Measurements from ENCODE around the gene PRR36. TPM values are rescaled to one million over a fixed set of nuclear protein-coding genes. Genes with fewer than 3 reads are reported as not detected.

Gene PRR36
- total RNA-seq, 4 donors from 2014 or later = 0.52 TPM; not detected in 3

- 6% methylated on average over 33 of the region's 33 CpGs for WGBS
- H3K4me3 ChIP-seq = peak overlapping the region; percentile 11 to 40 (median 32)
- no peaks in the 10 kb centered on the region for H3K9me3 ChIP-seq
- TF ChIP-seq CTCF (IDR thresholded peaks at IDR 0.05) (no peak), POLR2A (IDR thresholded peaks at IDR 0.05; ENCODE audit: low read depth) (no peak), POLR2AphosphoS5 (IDR thresholded peaks at IDR 0.05) (peak in 1 of 2 donors; percentile 10)
- H3K27me3 ChIP-seq = peaks cover 3 to 74% (median 34%) of the 10 kb centered on the region in 4 donors
- H3K36me3 ChIP-seq = no peaks in the 10 kb centered on the region
- H3K4me1 ChIP-seq = peaks cover 34 to 71% (median 60%) of the 10 kb centered on the region in 4 donors
- DNase-seq (ENCODE audit: extremely low spot score) = no peak
- H3K27ac ChIP-seq (replicated peaks in 1 of 4) = peak overlapping the region in 3 of 4 donors; percentile 2 to 57 (median 53)
- intact Hi-C loops (cut with DNase I) = no loop called here
Observed at GRCh38 chr19:7871437-7872305, 2.5 kb downstream of the PRR36 start.

DNA sequence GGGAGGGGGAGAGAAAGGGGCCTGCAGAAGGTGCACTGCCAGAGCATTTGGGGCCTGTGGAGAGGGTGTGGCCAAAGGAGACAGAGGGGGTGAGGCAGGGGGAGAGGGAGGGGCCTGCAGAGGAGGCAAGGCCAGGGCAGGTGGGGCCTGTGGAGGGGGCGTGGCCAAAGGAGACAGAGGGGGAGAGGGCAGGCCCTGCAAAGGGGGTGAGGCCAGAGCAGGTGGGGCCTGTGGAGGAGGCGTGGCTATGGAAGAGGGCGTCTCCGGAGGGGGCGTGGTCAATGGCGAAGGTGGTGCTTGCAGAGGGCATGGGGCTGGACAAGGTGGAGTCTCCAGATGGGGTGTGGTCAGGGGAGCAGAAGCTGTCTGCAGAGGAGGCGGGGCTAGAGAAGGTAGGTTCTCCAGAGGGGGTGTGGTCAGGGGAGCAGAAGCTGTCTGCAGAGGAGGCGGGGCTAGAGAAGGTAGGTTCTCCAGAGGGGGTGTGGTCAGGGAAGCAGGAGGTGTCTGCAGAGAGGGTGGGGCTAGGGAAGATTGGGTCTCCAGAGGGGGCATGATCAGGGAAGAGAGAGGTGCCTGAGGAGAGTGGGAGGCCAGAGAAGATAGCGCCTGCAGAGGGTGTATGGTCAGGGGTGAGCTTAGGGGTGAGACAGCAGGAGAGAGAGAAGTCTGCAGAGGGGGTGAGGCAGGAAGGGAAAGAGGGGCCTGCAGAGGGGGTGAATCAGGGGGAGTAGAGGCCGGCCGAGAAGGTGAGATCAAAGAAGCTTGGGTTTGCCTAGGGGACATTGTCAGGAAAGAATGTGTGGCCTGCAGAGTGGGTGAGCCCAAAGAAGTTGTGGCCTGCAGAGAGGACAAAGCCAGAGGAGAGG lies 3.4 kb downstream of the PRR36 start:
- Histone ChIP-seq H3K4me3 (peak overlapping the region in 2 of 4 donors; percentile 29 to 40), H3K27ac (replicated peaks in 1 of 4) (peak overlapping the region in 3 of 4 donors; percentile 2 to 57 (median 26)), H3K4me1 (peaks cover 34 to 71% (median 60%) of the 10 kb centered on the region in 4 donors), H3K36me3 (no peaks in the 10 kb centered on the region), H3K27me3 (peaks cover 3 to 73% (median 34%) of the 10 kb centered on the region in 4 donors), H3K9me3 (no peaks in the 10 kb centered on the region)
- intact Hi-C loops (cut with DNase I) = no loop called here
- TF ChIP-seq POLR2A (IDR thresholded peaks at IDR 0.05; ENCODE audit: low read depth) = no peak
- DNase-seq (ENCODE audit: extremely low spot score) = no peak
- 55% methylated on average over 11 of the region's 11 CpGs for WGBS

GRCh38 chr19:7869910-7870511 lies 4.2 kb downstream of the PRR36 start:
- peaks cover 34 to 71% (median 60%) of the 10 kb centered on the region in 4 donors for H3K4me1 ChIP-seq
- DNase-seq (ENCODE audit: extremely low spot score) = no peak

GRCh38 chr19:7869453-7869909 lies 4.7 kb downstream of the PRR36 start:
- no peak for DNase-seq (ENCODE audit: extremely low spot score)
- intact Hi-C loops (cut with DNase I) = no loop called here

More at GRCh38 chr19:7869910-7870511, 4.2 kb downstream of the PRR36 start:
- no peak for TF ChIP-seq POLR2A (IDR thresholded peaks at IDR 0.05; ENCODE audit: low read depth)
- TF ChIP-seq POLR2AphosphoS5 (IDR thresholded peaks at IDR 0.05) = no peak
- no peak for TF ChIP-seq EP300 (IDR thresholded peaks at IDR 0.05)
- no peak for TF ChIP-seq CTCF (IDR thresholded peaks at IDR 0.05)
- no peaks in the 10 kb centered on the region for H3K36me3 ChIP-seq
- H3K27ac ChIP-seq (replicated peaks in 1 of 4) = peak overlapping the region; percentile 20 to 76 (median 69)
- intact Hi-C loops (cut with DNase I) = no loop called here
- H3K9me3 ChIP-seq = no peaks in the 10 kb centered on the region
- H3K4me3 ChIP-seq = peak overlapping the region; percentile 53 to 67 (median 54)
- peaks cover 3 to 72% (median 31%) of the 10 kb centered on the region in 4 donors for H3K27me3 ChIP-seq
- WGBS = 22% methylated on average over 20 of the region's 30 CpGs

More at GRCh38 chr19:7869453-7869909, 4.7 kb downstream of the PRR36 start:
- Histone ChIP-seq H3K27ac (replicated peaks in 1 of 4) (peak overlapping the region; percentile 20 to 76 (median 69)), H3K9me3 (no peaks in the 10 kb centered on the region), H3K27me3 (peaks cover 0 to 72% (median 28%) of the 10 kb centered on the region in 4 donors), H3K36me3 (no peaks in the 10 kb centered on the region), H3K4me1 (peaks cover 34 to 68% (median 56%) of the 10 kb centered on the region in 4 donors), H3K4me3 (peak overlapping the region; percentile 53 to 67 (median 54))
- TF ChIP-seq POLR2AphosphoS5 (IDR thresholded peaks at IDR 0.05) (no peak), CTCF (IDR thresholded peaks at IDR 0.05) (peak in 1 of 3 experiments; percentile 1), POLR2A (IDR thresholded peaks at IDR 0.05; ENCODE audit: low read depth) (no peak), EP300 (IDR thresholded peaks at IDR 0.05) (no peak)
- WGBS = no CpG with 5 or more reads among the region's 47 CpGs

Measured in esophagus muscularis mucosa (tissue), 4 donors.